Measurements from ENCODE around the gene ZFPM1. TPM values are rescaled to one million over a fixed set of nuclear protein-coding genes. Genes with fewer than 3 reads are reported as not detected.
"Not testable (repeated sequence)": the region's sequence is repeated elsewhere in the genome, so short reads cannot be mapped to it uniquely, and the experiment has no call there.

ZFPM1 gene
- total RNA-seq, 2 experiments from 2014 or later, result 15.1 to 21.0 TPM

DNA sequence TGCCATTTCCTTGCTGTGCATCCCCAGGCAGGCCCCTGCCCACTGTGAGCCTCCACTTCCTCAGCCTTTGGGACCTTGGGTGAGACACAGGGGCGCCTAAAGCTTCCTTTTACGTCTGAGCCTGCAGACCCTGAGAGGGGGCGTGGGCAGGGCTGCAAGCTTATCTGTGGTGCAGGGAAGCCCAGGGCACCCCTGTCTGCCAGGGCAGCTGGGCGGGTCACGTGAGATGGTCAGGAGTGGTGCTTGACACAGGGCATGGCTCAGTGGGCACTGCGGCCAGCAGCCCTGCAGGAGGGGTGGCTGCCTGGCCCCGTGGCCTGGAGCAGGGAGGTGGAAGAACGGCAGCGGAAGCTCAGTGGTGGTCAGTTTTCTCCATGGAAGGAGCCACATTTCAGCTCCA lies 62.3 kb downstream of the ZFPM1 start:
- Mint-ChIP-seq H3K27me3 (no peaks in the 10 kb centered on the region), H3K9me3 (ENCODE audit: low read depth) (peaks cover 6% of the 10 kb centered on the region)

GRCh38 chr16:88515925-88516594 lies 63.0 kb downstream of the ZFPM1 start:
- peaks cover 2% of the 10 kb centered on the region for H3K36me3 Mint-ChIP-seq
- no peaks in the 10 kb centered on the region for H3K27me3 Mint-ChIP-seq
- H3K9me3 Mint-ChIP-seq (ENCODE audit: low read depth), result peaks cover 6% of the 10 kb centered on the region
- no peak overlapping the region for H3K4me3 Mint-ChIP-seq
- no peak for DNase-seq
- CTCF ChIA-PET, result interaction anchor here (1.3 kb wide), 1 partner anchor 11 kb away, joined by 3 read pairs; no protein-coding TSS in a partner anchor
- no peak for ATAC-seq
- no peaks in the 10 kb centered on the region for H3K4me1 Mint-ChIP-seq
- H3K27ac Mint-ChIP-seq, result no peak overlapping the region

More for the DNA sequence above, 62.3 kb downstream of the ZFPM1 start:
- H3K36me3 Mint-ChIP-seq, result peaks cover 2% of the 10 kb centered on the region
- H3K4me1 Mint-ChIP-seq, result no peaks in the 10 kb centered on the region
- H3K27ac Mint-ChIP-seq, result no peak overlapping the region
- H3K4me3 Mint-ChIP-seq, result no peak overlapping the region
- CTCF ChIA-PET, result interaction anchor here (1.3 kb wide), 1 partner anchor 10 kb away, joined by 3 read pairs; no protein-coding TSS in a partner anchor
- ATAC-seq, result no peak
- no peak for DNase-seq

DNA sequence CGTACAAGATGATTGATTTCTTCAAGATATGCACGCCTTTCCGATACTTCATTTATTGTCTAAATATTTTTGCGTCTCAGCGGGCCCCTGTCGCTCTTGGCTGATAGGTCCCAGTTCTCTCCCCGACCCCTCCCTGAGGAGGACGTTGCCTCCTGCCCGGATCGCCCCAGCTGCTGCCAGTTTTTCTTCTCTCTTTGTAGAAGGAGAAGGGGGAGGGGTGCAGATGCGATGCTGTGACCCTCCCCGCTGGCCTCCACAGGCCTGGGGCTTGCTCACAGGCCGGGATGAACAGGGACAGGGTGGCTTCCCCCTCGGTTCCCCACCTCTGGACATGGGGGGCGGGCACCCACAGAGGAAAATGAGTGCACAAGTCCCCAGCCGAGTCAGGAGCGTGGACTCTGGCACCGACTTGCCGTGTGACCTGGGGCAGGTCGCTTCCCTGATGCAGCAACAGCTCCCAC lies 63.6 kb downstream of the ZFPM1 start:
- peaks cover 2% of the 10 kb centered on the region for H3K36me3 Mint-ChIP-seq
- H3K4me1 Mint-ChIP-seq, result no peaks in the 10 kb centered on the region
- H3K27ac Mint-ChIP-seq, result no peak overlapping the region
- CTCF ChIA-PET, result interaction anchor here (1.3 kb wide), 1 partner anchor 11 kb away, joined by 3 read pairs; no protein-coding TSS in a partner anchor
- H3K9me3 Mint-ChIP-seq (ENCODE audit: low read depth), result peaks cover 6% of the 10 kb centered on the region
- H3K27me3 Mint-ChIP-seq, result no peaks in the 10 kb centered on the region
- H3K4me3 Mint-ChIP-seq, result no peak overlapping the region
- DNase-seq (no peak), ATAC-seq (no peak)

- CTCF ChIA-PET; H3K36me3 Mint-ChIP-seq; H3K4me3 Mint-ChIP-seq; DNase-seq; H3K27me3 Mint-ChIP-seq; H3K27ac Mint-ChIP-seq; ATAC-seq; H3K4me1 Mint-ChIP-seq; H3K9me3 Mint-ChIP-seq (ENCODE audit: low read depth): not testable (repeated sequence)
These were observed 64.2 kb downstream of the ZFPM1 start for GRCh38 chr16:88517208-88517774.

DNA sequence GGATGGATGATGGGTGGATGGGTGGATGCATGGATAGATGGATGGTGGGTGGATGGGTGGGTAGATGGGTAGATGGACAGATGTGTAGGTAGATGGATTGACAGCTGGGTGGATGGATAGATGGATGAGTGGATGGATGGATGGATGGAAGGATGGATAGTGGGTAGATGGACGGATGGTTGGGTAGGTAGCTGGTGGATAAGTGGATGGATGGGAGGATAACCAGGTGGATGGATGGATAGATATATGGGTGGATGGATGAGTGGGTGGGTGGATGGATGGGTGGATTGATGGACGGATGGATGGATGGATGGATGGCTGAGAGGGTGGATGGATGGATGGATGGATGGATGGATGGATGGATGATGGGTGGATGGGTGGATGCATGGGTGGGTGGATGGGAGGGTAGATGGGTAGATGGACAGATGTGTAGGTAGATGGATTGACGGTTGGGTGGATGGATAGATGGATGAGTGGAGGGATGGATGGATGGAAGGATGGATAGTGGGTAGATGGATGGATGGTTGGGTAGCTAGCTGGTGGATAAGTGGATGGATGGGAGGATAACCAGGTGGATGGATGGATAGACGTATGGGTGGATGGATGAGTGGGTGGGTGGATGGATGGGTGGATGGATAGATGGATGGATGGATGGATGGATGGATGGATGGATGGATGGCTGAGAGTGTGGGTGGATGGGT lies 65.5 kb downstream of the ZFPM1 start:
- H3K27me3 Mint-ChIP-seq; H3K4me1 Mint-ChIP-seq; H3K36me3 Mint-ChIP-seq; H3K27ac Mint-ChIP-seq; H3K9me3 Mint-ChIP-seq (ENCODE audit: low read depth); H3K4me3 Mint-ChIP-seq; DNase-seq; ATAC-seq: not testable (repeated sequence)
- CTCF ChIA-PET, result interaction anchor here (0.5 kb wide), 1 partner anchor 738 kb away, joined by 4 read pairs; no protein-coding TSS in a partner anchor

DNA sequence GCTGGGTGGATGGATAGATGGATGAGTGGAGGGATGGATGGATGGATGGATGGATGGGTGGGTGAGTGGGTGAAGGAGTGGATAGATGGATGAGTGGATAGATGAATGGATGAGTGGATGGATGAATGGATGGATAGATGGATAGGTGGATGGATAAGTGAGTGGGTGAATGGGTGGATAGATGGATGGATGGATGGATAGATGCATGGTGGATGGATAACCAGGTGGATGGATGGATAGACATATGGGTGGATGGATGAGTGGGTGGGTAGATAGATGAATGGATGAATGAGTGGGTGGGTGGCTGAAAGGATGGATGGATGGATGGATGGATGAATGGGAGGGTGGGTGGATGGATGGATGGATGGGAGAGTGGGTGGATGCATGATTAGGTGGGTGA lies 66.2 kb downstream of the ZFPM1 start:
- Mint-ChIP-seq H3K27ac (no peak overlapping the region), H3K4me3 (no peak overlapping the region), H3K27me3 (no peaks in the 10 kb centered on the region), H3K9me3 (ENCODE audit: low read depth) (peaks cover 6% of the 10 kb centered on the region), H3K36me3 (peaks cover 2% of the 10 kb centered on the region), H3K4me1 (no peaks in the 10 kb centered on the region)
- ATAC-seq (no peak), DNase-seq (no peak)
- CTCF ChIA-PET, result no interaction called here

DNA sequence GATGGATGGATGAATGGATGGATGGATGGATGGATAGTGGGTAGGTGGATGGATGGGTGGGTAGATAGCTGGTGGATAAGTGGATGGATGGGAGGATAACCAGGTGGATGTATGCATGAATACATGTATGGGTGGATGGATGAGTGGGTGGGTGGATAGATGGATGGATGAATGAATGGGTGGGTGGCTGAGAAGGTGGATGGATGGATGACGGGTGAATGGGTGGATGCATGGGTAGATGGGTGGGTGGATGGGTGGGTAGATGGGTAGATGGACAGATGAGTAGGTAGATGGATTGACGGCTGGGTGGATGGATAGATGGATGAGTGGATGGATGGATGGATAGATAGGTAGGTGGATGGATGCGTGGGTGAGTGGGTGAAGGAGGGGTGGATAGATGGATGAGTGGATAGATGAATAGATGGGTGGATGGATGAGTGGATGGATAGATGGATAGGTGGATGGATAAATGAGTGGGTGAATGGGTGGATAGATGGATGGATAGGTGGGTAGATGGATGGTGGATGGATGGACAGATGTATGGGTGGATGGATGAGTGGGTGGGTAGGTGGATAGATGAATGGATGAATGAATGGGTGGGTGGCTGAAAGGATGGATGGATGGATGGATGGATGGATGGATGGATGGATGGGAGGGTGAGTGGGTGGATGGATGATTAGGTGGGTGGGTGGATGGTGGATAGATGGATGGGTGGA lies 67.0 kb downstream of the ZFPM1 start:
- H3K4me3 Mint-ChIP-seq, result no peak overlapping the region
- CTCF ChIA-PET, result no interaction called here
- no peaks in the 10 kb centered on the region for H3K27me3 Mint-ChIP-seq
- DNase-seq (no peak), ATAC-seq (no peak)
- H3K27ac Mint-ChIP-seq, result no peak overlapping the region
- peaks cover 6% of the 10 kb centered on the region for H3K9me3 Mint-ChIP-seq (ENCODE audit: low read depth)
- H3K4me1 Mint-ChIP-seq, result no peaks in the 10 kb centered on the region
- peaks cover 2% of the 10 kb centered on the region for H3K36me3 Mint-ChIP-seq

DNA sequence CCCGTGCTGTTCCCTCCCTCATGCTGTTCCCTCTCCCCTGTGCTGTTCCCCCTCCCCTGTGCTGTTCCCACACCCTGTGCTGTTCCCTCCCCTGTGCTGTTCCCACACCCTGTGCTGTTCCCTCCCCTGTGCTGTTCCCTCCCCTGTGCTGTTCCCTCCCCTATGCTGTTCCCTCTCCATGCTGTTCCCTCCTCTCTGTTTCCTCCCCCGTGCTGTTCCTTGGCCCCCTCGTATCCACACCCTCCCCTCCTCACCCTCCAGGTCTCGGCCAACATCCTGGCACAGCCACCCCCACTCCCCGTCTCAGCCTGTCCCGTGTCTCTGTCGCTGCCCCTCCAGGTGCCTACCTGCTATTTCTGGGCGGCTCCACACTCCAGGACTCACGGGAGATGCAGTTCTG lies 68.6 kb downstream of the ZFPM1 start:
- CTCF ChIA-PET, result no interaction called here
- Mint-ChIP-seq H3K4me3 (no peak overlapping the region), H3K27ac (no peak overlapping the region), H3K9me3 (ENCODE audit: low read depth) (peaks cover 6% of the 10 kb centered on the region), H3K27me3 (no peaks in the 10 kb centered on the region), H3K36me3 (no peaks in the 10 kb centered on the region), H3K4me1 (no peaks in the 10 kb centered on the region)
- ATAC-seq (no peak), DNase-seq (no peak)

- H3K27ac Mint-ChIP-seq, result no peak overlapping the region
- H3K4me3 Mint-ChIP-seq, result no peak overlapping the region
- CTCF ChIA-PET, result no interaction called here
- H3K9me3 Mint-ChIP-seq (ENCODE audit: low read depth), result peaks cover 3% of the 10 kb centered on the region
- ATAC-seq (no peak), DNase-seq (no peak)
- H3K27me3 Mint-ChIP-seq, result no peaks in the 10 kb centered on the region
- H3K36me3 Mint-ChIP-seq, result no peaks in the 10 kb centered on the region
- H3K4me1 Mint-ChIP-seq, result no peaks in the 10 kb centered on the region
These were observed 69.3 kb downstream of the ZFPM1 start for GRCh38 chr16:88522276-88522949.

- Mint-ChIP-seq H3K27me3 (no peaks in the 10 kb centered on the region), H3K9me3 (ENCODE audit: low read depth) (no peaks in the 10 kb centered on the region), H3K27ac (no peak overlapping the region), H3K36me3 (no peaks in the 10 kb centered on the region), H3K4me3 (no peak overlapping the region), H3K4me1 (no peaks in the 10 kb centered on the region)
- DNase-seq (no peak), ATAC-seq (no peak)
- CTCF ChIA-PET, result no interaction called here
These were observed 70.5 kb downstream of the ZFPM1 start for GRCh38 chr16:88523309-88524161.

GRCh38 chr16:88524274-88524972 lies 71.3 kb downstream of the ZFPM1 start:
- Mint-ChIP-seq H3K36me3 (no peaks in the 10 kb centered on the region), H3K4me3 (no peak overlapping the region), H3K27me3 (no peaks in the 10 kb centered on the region), H3K9me3 (ENCODE audit: low read depth) (no peaks in the 10 kb centered on the region), H3K27ac (no peak overlapping the region), H3K4me1 (no peaks in the 10 kb centered on the region)
- DNase-seq (no peak), ATAC-seq (no peak)
- CTCF ChIA-PET, result no interaction called here
